ENCODE data around the gene MIPOL1.

GRCh38 chr14:37497422-37497821 lies 299.7 kb downstream of the MIPOL1 start:
- TF ChIP-seq CTCF (IDR thresholded peaks at IDR 0.05; ENCODE audit: low read depth, low read length) (no peak), POLR2A (IDR thresholded peaks at IDR 0.05; ENCODE audit: extremely low read depth, insufficient read length) (no peak), MAX (IDR thresholded peaks at IDR 0.05; ENCODE audit: low read depth, low read length) (no peak)
